ENCODE data around the gene KRT76.

DNA sequence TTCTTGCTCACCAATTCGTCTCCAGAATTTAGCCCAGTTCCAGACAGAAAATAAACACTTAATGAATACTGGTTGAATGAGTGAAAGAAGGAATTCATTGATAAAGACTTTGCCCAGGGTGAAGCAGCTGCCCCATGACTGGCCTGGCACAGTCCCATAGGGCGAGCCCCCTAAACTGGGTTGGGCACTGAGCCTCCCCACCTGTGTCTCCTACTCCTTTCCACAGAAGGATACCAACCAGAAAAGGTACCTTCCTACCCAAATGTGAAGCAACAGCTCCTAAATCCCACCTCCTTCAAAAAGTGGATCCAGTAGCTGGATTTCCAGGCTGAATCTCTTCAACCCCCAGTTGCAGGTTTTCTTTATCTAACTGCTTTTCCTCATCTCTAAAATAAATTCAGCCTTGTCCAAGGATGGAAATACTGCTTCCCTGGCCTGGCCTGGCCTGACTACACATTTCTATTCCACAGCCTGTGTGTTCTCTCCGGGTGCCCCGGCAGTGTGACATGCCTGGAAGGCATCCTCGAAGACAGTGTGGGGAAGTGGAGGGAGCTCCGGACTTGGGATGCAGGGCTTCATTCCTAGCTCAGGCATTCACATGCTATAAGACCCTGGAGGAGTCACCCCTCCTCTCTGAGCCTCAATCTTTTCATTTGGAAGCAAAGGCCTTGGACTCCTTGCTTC is 11.2 kb upstream of the KRT76 start:
- TF ChIP-seq EZH2 (IDR thresholded peaks at IDR 0.05; ENCODE audit: insufficient read depth, poor library complexity, severe bottlenecking) (no peak), EZH2phosphoT487 (IDR thresholded peaks at IDR 0.05; ENCODE audit: insufficient read depth, low read depth) (no peak)

Measured in GM23248 (cell line).